ENCODE measurements around the gene RALGPS1.

DNA sequence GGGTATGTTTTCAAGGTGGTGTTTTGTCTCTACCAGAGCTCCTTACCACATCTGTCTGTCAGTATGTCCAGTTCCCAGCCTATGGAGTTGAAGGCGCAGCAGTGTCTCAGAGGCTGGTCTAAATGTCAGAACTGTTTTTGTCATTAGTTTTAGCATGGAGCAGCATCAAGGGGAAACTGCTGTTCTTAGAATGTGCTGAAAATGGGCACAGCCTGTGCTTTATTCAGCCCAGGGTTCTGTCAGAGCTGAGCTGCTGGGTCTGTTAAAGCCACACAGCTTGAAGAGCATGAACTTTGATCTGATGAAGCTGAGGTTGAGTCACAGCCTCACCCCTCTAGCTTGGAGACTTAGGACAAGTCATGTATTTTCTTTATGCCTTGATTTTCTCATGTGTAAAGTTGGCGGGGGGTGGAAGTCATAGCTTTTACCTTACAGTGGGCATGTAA is 71.9 kb downstream of the RALGPS1 start:
- TF ChIP-seq, protein P1, sequence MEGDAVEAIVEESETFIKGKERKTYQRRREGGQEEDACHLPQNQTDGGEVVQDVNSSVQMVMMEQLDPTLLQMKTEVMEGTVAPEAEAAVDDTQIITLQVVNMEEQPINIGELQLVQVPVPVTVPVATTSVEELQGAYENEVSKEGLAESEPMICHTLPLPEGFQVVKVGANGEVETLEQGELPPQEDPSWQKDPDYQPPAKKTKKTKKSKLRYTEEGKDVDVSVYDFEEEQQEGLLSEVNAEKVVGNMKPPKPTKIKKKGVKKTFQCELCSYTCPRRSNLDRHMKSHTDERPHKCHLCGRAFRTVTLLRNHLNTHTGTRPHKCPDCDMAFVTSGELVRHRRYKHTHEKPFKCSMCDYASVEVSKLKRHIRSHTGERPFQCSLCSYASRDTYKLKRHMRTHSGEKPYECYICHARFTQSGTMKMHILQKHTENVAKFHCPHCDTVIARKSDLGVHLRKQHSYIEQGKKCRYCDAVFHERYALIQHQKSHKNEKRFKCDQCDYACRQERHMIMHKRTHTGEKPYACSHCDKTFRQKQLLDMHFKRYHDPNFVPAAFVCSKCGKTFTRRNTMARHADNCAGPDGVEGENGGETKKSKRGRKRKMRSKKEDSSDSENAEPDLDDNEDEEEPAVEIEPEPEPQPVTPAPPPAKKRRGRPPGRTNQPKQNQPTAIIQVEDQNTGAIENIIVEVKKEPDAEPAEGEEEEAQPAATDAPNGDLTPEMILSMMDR (IDR thresholded peaks at IDR 0.05; ENCODE audit: insufficient read depth, low read length) = no peak
- TF ChIP-seq, protein P2, sequence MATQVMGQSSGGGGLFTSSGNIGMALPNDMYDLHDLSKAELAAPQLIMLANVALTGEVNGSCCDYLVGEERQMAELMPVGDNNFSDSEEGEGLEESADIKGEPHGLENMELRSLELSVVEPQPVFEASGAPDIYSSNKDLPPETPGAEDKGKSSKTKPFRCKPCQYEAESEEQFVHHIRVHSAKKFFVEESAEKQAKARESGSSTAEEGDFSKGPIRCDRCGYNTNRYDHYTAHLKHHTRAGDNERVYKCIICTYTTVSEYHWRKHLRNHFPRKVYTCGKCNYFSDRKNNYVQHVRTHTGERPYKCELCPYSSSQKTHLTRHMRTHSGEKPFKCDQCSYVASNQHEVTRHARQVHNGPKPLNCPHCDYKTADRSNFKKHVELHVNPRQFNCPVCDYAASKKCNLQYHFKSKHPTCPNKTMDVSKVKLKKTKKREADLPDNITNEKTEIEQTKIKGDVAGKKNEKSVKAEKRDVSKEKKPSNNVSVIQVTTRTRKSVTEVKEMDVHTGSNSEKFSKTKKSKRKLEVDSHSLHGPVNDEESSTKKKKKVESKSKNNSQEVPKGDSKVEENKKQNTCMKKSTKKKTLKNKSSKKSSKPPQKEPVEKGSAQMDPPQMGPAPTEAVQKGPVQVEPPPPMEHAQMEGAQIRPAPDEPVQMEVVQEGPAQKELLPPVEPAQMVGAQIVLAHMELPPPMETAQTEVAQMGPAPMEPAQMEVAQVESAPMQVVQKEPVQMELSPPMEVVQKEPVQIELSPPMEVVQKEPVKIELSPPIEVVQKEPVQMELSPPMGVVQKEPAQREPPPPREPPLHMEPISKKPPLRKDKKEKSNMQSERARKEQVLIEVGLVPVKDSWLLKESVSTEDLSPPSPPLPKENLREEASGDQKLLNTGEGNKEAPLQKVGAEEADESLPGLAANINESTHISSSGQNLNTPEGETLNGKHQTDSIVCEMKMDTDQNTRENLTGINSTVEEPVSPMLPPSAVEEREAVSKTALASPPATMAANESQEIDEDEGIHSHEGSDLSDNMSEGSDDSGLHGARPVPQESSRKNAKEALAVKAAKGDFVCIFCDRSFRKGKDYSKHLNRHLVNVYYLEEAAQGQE (IDR thresholded peaks at IDR 0.05; ENCODE audit: insufficient replicate concordance, low read depth) = no peak
- TF ChIP-seq POLR2AphosphoS5 (IDR thresholded peaks at IDR 0.05; ENCODE audit: low read depth) = no peak
